Loucy (cell line): ENCODE data around the gene FCN2.

Experiments used
- H2AFZ ChIP-seq: fragments of 200-600 bp; sonication (generic); 2 replicates; pipeline ENCODE4 v1.6.0; 2016; ENCODE audit warnings: antibody characterized with exemption, mild to moderate bottlenecking, low read length, moderate library complexity
- H3F3A ChIP-seq: fragments of 200-600 bp; 2 replicates; pipeline ENCODE4 v1.6.0; 2016; ENCODE audit warnings: antibody characterized with exemption, low read depth, mild to moderate bottlenecking
- H3K27me3 ChIP-seq: fragments of 200-600 bp; sonication (generic); 2 replicates; pipeline ENCODE4 v1.6.1; 2014; ENCODE audit warnings: low read length, mild to moderate bottlenecking; ENCODE audit not compliant: insufficient read depth, poor library complexity, severe bottlenecking
- H3K36me3 ChIP-seq: fragments of 200-600 bp; sonication (generic); 2 replicates; pipeline ENCODE4 v1.6.1; 2016; ENCODE audit warnings: low read length; ENCODE audit not compliant: insufficient read depth
- H3K4me1 ChIP-seq: fragments of 200-600 bp; sonication (generic); 2 replicates; pipeline ENCODE4 v1.5.1; 2014; ENCODE audit warnings: low read length, mild to moderate bottlenecking; ENCODE audit not compliant: insufficient read depth, poor library complexity, severe bottlenecking
- H3K4me2 ChIP-seq: fragments of 200-600 bp; sonication (generic); 2 replicates; pipeline ENCODE4 v1.6.0; 2014; ENCODE audit warnings: antibody characterized with exemption, low read length, low read depth, mild to moderate bottlenecking; ENCODE audit not compliant: poor library complexity, severe bottlenecking
- H3K4me3 ChIP-seq: fragments of 200-600 bp; sonication (generic); 2 replicates; pipeline ENCODE4 v1.5.1; 2014; ENCODE audit warnings: low read length, mild to moderate bottlenecking, mixed read lengths; ENCODE audit not compliant: poor library complexity, severe bottlenecking
- H3K79me2 ChIP-seq: fragments of 200-600 bp; sonication (generic); 2 replicates; pipeline ENCODE4 v1.6.1; 2014; ENCODE audit warnings: low read length; ENCODE audit not compliant: insufficient read depth
- H3K9ac ChIP-seq: fragments of 200-600 bp; sonication (generic); 2 replicates; pipeline ENCODE4 v1.6.0; 2014; ENCODE audit warnings: mild to moderate bottlenecking, low read depth, low read length, moderate library complexity; ENCODE audit not compliant: poor library complexity, severe bottlenecking
- H3K9me2 ChIP-seq: fragments of 200-600 bp; sonication (generic); replicated peaks from 2 replicates; pipeline ENCODE4 v1.6.1; 2016; ENCODE audit warnings: low read depth, low read length, mixed read lengths
- H3K9me3 ChIP-seq: fragments of 200-600 bp; sonication (generic); 2 replicates; pipeline ENCODE4 v1.6.1; 2014; ENCODE audit warnings: mild to moderate bottlenecking, antibody characterized with exemption, low read length, low read depth; ENCODE audit not compliant: insufficient read depth
- H4K20me1 ChIP-seq: fragments of 200-600 bp; sonication (generic); 2 replicates; pipeline ENCODE4 v1.6.0; 2014; ENCODE audit warnings: antibody characterized with exemption, low read length, mild to moderate bottlenecking; ENCODE audit not compliant: insufficient read depth, poor library complexity, severe bottlenecking
- CTCF ChIP-seq: fragments of 200-600 bp; sonication (generic); conservative IDR thresholded peaks from 2 replicates; pipeline ENCODE4 v1.5.1; 2014; ENCODE audit warnings: mild to moderate bottlenecking, antibody characterized with exemption, low read length
- EZH2phosphoT487 ChIP-seq: fragments of 200-600 bp; IDR thresholded peaks from 2 replicates; pipeline ENCODE4 v1.6.1; 2018; ENCODE audit warnings: antibody characterized with exemption, mild to moderate bottlenecking, moderate library complexity, borderline replicate concordance

Gene FCN2

GRCh38 chr9:134840511-134840910 lies 40.1 kb upstream of the FCN2 start:
- H3K79me2 ChIP-seq: no peaks in the 10 kb centered on the region
- no peaks in the 10 kb centered on the region for H3K4me1 ChIP-seq
- no peaks in the 10 kb centered on the region for H3K9me2 ChIP-seq
- no peak overlapping the region for H2AFZ ChIP-seq
- H3K27me3 ChIP-seq: no peaks in the 10 kb centered on the region
- H3K4me2 ChIP-seq: no peak overlapping the region
- no peaks in the 10 kb centered on the region for H3K9me3 ChIP-seq
- no peaks in the 10 kb centered on the region for H3F3A ChIP-seq
- H3K4me3 ChIP-seq: no peak overlapping the region
- no peaks in the 10 kb centered on the region for H4K20me1 ChIP-seq
- no peak overlapping the region for H3K9ac ChIP-seq
- H3K36me3 ChIP-seq: no peaks in the 10 kb centered on the region
- TF ChIP-seq EZH2phosphoT487: no peak
- no peak for TF ChIP-seq CTCF

DNA sequence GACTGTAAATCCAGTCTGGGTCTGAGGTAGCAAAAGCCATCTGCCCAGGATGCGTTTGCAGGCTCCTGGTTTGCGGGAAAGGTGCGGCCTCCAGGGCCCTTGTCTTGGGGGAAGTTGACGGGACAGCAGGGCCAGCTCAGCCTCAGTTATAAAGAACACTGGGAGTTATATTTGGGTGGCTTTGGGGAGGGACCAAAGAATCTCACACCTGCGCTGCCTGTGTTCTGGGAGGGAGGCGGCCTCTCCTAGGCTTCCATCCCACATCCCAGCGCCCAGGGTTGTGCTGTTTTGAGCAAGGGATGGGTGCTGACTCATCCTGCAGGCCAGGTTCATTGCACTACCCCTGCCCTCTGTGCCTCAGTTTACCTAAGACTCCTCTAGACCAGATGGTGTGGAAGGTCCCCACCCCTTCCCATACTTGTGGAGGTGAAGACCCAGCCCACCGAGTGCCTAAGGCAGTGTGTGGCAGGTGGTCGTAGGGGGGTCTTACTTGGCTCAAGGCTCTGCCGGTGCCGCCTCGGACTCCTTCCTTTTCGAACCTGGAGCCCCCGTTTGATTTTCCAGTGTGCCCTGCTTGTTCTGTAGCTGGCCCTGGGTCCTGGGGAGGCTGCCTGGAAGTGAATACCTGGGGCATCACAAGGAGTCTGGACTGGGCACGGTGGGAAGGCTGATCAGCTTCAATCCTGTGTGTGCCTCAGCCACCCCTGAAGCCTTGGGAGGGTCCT lies 39.3 kb upstream of the FCN2 start:
- TF ChIP-seq EZH2phosphoT487: no peak
- no peak for TF ChIP-seq CTCF
- Histone ChIP-seq H3K9me2 (no peaks in the 10 kb centered on the region), H2AFZ (no peak overlapping the region), H3K4me1 (no peaks in the 10 kb centered on the region), H3K79me2 (no peaks in the 10 kb centered on the region), H4K20me1 (no peaks in the 10 kb centered on the region), H3F3A (no peaks in the 10 kb centered on the region), H3K27me3 (no peaks in the 10 kb centered on the region), H3K9ac (no peak overlapping the region), H3K4me3 (no peak overlapping the region), H3K4me2 (no peak overlapping the region), H3K36me3 (no peaks in the 10 kb centered on the region), H3K9me3 (no peaks in the 10 kb centered on the region)

- no peaks in the 10 kb centered on the region for H3K27me3 ChIP-seq
- H3K79me2 ChIP-seq: no peaks in the 10 kb centered on the region
- H3K9ac ChIP-seq: no peak overlapping the region
- H3K36me3 ChIP-seq: no peaks in the 10 kb centered on the region
- no peaks in the 10 kb centered on the region for H4K20me1 ChIP-seq
- no peaks in the 10 kb centered on the region for H3F3A ChIP-seq
- TF ChIP-seq CTCF: no peak
- TF ChIP-seq EZH2phosphoT487: no peak
- no peaks in the 10 kb centered on the region for H3K9me2 ChIP-seq
- no peaks in the 10 kb centered on the region for H3K9me3 ChIP-seq
- no peak overlapping the region for H3K4me3 ChIP-seq
- H3K4me2 ChIP-seq: no peak overlapping the region
- no peak overlapping the region for H2AFZ ChIP-seq
- no peaks in the 10 kb centered on the region for H3K4me1 ChIP-seq
These were observed 38.3 kb upstream of the FCN2 start for GRCh38 chr9:134842321-134842720.
